ENCODE data around the gene C18orf63.

The C18orf63 gene

DNA sequence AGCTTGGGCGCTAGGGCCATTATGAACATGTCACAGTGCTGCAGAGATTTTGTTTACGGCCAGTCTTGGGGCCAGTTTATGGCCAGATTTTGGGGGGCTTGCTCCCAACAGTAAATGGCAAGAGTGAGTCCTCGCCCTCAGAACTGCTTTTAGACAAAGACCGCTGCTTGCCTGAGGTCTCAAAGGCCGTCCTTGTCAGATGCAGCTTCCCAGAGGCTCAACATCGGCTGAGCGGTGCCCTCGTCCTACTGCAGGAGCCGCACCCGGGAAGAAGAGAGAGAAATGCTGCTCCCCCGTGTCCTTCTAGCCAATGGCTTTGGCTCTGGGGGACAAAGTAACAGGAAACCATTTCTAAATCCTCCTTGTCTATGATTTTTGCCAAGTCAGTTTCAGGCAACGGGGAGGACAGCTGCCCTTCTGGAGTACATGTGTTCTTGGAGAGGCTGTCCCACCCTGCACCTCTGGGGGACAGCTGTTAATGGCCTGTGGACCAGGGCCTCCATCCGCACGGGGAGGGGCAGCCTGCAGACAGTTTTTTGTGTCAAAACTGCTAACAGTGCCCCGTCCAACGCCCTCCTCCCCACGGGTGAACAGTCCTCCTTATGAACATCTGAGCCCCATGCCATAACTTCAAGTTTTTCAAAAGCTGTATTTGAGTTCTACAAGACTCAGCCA is 66.1 kb downstream of the C18orf63 start:
- no peak for DNase-seq

DNA sequence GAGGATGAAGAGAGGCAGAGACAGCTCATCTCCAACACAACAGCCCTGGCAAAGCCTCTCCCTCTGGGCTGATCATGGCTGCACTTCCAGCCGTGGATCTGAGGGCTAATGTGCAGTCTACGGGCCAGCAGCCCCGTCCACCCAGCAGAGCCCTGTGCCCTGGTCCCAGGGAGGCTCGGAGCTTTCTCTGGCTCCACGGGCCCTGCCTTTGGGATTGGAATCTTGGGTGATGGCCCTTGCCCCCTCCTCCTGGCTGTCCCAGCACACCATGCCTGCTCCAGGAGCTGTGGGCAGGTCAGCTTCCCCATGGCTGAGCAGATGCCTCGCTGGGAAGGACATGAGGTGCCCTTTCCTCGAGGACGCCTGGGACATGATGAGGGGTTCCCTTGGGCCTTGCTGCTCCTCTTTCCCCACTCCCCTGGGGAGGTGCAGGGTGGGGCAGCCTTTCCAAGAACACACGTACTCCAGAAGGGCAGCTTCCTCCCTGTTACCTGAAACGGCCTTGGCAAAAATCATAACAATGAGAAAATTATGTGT is 66.9 kb downstream of the C18orf63 start:
- no peak for DNase-seq

DNA sequence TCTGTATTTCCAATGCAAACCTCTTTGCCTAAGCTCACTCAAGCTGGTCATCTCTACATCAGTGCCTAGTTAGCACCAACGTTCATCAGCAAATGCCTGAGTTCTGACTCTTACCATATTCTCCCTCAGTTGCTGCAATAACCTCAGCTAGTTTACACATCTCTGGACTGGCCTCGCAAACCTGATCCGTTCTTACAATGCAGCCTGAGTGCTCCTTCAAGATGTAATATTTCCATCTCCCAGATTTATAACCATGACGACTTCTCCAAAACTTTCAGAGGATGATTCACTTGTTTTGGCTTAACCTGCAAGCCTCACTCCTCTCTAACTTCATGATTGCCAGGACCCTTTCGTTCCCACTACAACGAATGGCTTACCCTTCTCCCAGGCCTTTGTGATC is 71.7 kb downstream of the C18orf63 start:
- DNase-seq = no peak

DNA sequence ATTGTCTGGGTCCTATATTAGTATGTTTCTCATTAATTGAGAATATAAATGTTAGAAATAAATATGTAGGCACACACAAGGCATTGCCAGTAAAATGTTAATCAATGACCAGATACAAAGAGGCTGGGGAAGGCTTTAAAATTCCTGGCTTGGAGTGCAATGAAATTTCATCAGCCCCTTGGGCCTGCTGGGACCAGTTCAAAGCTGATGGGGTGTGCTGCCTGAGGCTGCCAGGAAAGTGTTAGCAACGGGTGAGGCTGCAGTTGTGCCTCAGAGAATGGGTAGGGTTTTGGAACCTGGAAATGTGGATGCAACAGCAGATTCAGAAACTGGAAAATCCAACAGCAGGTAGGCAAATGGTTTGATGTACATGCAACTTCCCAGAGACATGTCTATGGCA is 72.6 kb downstream of the C18orf63 start:
- no peak for DNase-seq

DNA sequence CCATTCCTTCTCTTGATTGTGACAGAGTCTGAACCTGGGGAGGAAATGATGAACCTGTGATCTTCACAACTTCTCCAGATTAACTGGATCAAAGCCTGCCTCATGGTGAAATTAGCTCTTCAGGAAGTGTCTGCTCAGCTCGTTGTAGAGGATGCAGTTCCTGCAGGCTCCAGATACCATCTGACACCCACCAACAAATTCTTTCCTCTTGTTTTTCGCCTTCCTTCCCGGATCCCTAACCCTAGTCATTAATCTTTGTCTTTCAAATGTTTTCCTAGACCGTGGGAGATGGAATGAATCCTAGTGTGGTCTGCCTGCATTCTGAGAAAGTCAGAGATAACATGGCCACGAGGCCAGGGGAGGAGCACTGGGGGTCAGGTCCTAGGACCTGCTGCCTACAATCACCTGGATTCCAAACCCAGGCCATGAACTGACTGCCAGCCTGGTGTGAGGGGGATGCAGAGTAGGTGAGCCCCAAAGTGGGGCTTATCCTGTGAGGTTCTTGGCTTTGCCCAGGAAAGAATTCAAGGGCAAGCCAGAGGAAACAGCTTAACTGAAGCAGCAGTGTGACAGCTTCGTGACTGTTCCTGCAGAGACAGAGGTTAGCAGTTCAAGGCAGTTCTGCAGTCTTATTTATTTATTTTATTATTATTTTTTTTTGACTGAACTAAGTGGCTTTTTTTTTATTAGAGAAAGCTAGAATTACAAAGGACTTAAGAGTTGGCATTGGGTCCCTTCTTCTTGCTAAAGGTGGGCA is 73.7 kb downstream of the C18orf63 start:
- DNase-seq = no peak

DNA sequence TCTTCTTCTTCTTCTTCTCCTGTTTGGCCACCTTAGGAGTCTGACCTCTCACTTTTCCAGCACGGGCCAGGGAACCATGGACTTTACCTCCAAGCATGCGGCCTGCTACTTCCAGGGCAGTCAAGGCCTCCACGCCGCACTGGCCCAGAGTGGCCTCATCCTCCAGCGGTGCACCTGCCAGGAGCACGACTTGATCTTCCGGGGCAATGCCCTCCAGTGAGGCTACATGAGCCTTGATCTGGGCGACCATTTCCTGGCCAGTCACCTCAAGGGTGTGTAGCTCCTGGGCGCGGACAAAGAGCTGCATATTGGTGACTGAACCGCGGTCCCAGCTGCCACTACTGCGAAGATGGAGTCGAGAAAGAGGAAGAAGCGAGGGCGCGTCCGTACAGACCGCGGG is 74.4 kb downstream of the C18orf63 start:
- no peak for DNase-seq

DNA sequence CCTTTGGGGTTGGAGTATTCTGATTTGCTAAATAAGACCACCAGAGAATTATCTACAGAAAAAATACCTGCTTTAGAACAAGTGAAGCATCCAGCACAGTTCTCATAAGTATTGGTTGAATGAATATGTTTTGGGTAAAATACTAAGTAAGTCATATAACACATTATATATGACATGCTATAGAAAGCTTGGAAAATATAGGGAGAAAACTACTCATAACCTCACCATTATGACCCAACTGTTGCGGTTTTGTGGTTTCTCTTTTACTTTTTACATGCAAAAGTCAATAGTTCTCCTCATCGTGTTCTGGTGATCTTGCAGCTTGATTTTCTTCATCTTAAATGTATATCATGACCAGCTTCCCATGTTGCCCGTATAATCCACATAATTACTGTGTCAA is 75.3 kb downstream of the C18orf63 start:
- no peak for DNase-seq

DNA sequence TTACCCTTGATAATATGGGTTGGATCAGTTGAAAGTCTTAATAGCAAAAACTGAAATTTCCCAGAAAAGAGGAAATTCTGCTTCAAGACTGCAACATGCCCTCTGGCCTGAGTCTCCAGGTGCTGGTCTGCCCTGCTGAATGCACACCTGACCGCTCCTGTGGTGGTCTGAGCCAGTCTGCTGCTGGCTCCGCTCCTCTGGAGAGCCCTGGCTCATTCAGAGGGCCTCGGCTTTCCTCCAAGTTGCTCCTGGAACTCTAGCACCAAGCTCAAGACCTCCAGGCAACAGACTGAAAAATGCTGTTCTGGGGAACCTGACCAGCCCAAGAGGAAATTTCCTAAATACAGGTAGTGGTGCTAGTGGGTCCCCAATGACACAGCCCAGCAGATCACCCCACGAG is 76.7 kb downstream of the C18orf63 start:
- DNase-seq = no peak

DNA sequence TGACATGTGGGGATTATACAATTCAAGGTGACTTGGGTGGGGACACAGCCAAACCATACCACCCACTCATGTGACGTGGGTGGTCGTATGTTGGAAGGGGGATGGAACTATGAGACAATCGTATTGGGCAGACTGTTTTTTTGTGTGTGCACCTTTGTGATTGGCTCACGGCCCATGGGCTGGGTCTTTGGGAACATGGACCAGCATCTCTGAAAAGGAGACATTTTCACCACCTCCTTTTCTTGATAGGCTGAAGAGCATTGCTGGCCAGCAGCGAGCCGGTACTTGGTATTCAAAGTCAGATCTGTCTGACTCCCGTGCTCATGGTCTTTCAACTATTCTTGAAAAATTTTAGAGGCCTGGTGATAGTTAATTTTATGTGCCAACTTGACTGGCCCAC is 79.4 kb downstream of the C18orf63 start:
- DNase-seq = no peak

DNA sequence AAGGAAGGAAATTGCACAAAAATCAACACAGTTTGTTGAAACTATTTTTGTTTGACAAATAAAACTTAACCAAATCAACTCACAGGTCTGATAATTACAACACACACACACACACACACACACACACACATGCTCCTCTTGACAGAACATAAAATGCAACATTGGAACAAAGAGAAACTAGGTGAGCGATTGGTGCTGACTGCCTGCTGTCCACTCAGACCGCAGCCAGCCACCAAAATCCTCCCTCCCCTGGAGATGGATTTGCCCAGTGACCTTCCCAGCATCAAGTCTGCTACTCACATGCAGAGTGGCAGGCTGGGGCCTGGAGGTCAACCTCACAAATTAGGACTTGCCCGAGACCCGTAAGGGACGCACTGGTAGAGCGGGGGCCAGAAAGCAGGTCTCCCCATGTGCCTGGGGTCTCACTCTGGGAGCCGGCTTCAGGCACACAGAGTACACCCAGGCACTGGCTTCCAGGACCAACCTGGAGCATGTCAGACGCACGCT is 80.1 kb downstream of the C18orf63 start:
- no peak for DNase-seq

DNA sequence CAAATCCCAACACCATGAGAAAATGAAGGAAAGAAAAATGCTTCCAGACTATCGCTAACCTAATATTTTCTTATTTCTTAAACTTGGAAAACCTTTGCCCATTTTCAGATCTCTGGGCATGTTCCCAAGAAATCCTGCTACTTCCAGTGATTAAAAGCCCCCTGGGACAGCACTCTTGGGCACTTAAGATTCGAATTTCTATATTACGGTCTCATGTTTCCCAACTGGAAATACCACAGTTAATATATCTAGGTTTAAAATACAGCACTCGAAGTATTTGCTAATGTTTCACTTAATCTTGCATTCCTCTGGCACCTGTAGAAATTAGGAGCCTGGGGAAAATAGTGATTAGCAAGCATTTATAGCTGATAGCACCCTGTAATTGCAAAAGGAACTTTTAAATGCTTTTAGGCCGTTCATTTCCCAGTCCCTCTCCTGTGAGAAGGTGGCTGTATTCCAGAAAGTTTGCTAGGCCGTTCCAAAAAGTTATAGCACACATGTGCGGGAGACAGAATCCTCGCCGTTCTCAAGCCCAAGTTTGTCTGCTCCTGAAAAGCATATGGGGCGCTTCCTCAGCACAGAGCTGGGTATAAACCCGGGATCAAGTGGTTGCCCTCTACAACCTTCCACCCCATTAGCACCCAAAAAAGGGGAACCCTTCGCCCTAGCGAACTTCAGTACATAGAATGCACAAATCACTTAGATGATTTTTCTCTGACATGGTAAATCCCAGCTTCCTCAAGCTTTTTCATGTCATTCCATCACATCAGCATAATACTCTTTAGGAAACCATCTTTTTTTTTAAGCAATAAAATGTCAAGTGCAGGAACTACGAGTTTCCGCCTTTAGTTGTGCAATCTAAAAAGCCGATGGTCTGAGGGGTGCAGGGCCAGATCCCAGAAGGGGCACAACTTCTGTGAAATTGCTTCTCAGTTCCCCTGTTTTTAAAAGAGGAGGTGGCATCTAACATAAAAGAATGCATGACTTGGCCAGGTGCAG is 80.8 kb downstream of the C18orf63 start:
- no peak for DNase-seq

DNA sequence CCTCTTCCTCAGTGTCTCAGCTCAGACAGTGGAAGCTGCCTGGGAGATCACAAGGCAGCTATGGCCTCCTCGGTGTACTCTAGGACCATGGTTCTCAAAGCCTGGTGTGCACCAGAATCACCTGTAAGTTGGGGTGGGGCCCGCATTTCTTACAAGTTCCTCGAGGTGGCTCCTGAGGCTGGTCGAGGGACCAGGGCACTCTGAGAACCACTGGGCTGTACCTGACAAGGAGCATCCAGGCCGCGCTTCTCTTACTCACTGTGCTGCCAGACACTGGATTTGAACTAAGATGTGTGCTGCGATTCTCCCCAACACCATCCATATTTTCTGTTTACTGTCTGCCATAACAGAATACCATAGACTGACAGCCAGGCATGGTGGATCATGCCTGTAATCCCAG is 81.9 kb downstream of the C18orf63 start:
- no peak for DNase-seq

DNA sequence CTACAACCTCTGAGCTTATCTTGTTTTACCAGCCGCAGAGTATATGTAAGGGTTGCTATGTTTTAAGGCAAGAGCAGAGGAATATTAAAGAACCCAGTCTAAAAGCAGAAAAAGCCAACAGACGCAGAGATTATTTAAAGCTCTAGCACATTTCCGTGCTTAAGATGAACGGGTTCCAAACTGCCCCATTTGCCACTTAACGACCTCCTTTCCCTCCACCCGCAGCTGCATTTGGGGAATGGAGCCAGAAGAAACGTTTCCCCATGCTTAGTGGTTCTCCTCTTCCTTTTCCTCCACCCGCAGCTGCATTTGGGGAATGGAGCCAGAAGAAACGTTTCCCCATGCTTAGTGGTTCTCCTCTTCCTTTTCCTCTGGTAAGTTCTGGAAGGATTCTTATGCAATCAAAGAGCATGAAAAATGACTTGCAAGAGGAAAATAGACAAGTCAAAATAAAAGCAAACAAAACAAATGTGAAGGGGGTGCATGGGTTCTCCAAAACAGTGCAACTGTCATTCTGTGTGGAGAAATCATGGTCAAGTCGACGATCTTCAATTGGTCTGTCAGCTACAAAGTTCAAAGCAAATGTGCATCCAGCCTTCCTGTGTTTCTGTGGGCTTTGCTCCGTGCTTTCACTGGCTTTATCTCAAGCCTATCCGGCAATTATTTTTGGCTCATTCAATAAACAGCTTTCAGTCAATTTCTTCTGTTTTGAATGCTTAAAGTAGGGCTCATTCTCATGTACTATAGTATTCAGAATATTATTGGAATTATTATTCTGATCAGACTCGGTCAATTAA is 83.7 kb downstream of the C18orf63 start:
- no peak for DNase-seq

DNA sequence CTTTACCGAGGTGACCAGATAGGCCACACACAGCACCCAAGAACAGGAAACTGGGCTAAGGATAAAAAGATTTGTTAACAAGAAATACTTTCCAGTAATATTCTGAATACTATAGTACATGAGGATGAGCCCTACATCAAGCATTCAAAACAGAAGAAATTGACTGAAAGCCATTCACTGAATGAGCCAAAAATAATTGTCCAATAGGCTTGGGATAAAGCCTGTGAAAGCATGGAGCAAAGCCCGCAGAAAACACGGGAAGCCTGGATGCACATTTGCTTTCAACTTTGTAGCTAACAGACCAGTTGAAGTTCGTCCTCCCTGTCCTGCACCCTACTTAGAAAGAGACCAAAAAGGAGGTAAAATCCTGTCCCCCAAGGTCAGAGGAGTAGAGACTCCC is 85.2 kb downstream of the C18orf63 start:
- no peak for DNase-seq

DNA sequence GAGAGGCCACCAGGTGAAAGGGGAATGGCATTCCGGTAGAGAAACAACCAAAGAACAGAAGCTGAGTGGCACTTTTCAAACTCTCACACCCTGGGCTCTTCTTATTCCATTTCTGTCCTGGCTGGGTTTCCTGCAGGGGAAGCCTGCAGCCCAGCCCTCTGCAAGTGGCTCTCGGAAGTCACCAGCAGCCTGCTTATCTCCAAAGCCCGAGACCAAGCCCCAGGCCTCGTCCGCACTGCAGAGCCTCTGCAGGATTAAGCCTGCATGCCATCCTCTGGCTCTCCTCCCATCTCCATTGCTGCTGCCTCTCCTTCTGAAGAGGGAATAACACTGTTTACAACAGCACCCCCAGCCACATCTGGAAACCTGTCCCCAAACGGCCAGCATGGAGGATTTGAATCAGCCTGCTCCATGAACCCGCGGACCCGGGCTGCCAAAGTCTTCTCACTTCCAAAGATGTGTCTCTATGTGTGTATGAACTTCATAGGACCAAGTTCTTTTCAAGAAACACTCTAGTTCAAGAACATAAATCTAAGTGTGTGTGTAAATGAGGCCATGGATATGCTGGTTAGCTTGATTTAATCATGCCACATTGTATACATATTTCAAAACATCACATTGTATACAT is 87.3 kb downstream of the C18orf63 start:
- no peak for DNase-seq

DNA sequence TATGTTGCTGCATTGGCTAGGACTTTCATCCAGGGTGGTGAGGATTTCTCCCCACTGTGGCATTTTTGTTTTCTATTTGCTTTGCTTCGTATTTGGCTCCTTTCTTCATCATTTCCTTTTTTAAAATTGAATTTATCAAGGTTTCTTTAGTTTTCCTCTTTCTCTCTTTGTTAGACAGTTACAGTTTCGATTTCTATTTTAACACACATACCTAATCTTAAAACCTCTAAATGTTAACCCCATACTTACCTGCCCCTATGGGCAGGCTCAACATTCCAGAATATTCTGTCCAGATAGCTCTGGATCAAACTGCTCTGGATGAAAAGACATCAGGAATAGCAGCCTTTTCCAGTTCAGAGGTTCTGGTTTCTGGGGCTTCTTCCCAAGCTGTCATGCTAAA is 92.2 kb downstream of the C18orf63 start:
- DNase-seq = no peak

All from NCI-H1436 treated with DMSO at 0.1 percent for 48 hours (cell line).